SH-SY5Y (cell line): ENCODE measurements around the gene CCND2.

Experiments used
- GATA2 ChIP-seq: IDR thresholded peaks from 2 replicates; pipeline ENCODE4 v1.6.1; 2011; ENCODE audit warnings: mild to moderate bottlenecking, low read depth, low read length
- GATA3 ChIP-seq: IDR thresholded peaks from 2 replicates; pipeline ENCODE4 v1.6.1; 2011; ENCODE audit warnings: low read depth, mild to moderate bottlenecking, low read length, moderate library complexity

- TF ChIP-seq GATA3, result no peak
- no peak for TF ChIP-seq GATA2
These were observed 38.7 kb downstream of the CCND2 start for GRCh38 chr12:4312251-4312650.
